M059J (cell line): ENCODE results near the gene ENTPD1. TPM values are rescaled to one million over a fixed set of nuclear protein-coding genes. Genes with fewer than 3 reads are reported as not detected.
"Not testable (repeated sequence)": the region's sequence is repeated elsewhere in the genome, so short reads cannot be mapped to it uniquely, and the experiment has no call there.

Source experiments
- DNase-seq: peaks from one replicate; pipeline ENCODE4 v3.0.0-alpha.2; 2012; ENCODE audit warnings: low read depth
- total RNA-seq: library from RNA; depleted of rRNA; stranded (reverse); fragments of >200 nt; shearing (Covaris generic); gene quantifications from 2 replicates; pipeline ENCODE4 v1.2.3, GENCODE V29; 2014; rRNA removed

Gene ENTPD1, protein sequence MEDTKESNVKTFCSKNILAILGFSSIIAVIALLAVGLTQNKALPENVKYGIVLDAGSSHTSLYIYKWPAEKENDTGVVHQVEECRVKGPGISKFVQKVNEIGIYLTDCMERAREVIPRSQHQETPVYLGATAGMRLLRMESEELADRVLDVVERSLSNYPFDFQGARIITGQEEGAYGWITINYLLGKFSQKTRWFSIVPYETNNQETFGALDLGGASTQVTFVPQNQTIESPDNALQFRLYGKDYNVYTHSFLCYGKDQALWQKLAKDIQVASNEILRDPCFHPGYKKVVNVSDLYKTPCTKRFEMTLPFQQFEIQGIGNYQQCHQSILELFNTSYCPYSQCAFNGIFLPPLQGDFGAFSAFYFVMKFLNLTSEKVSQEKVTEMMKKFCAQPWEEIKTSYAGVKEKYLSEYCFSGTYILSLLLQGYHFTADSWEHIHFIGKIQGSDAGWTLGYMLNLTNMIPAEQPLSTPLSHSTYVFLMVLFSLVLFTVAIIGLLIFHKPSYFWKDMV
- 0.02 TPM in 1 of 2 replicates, not detected in the other for total RNA-seq

DNA sequence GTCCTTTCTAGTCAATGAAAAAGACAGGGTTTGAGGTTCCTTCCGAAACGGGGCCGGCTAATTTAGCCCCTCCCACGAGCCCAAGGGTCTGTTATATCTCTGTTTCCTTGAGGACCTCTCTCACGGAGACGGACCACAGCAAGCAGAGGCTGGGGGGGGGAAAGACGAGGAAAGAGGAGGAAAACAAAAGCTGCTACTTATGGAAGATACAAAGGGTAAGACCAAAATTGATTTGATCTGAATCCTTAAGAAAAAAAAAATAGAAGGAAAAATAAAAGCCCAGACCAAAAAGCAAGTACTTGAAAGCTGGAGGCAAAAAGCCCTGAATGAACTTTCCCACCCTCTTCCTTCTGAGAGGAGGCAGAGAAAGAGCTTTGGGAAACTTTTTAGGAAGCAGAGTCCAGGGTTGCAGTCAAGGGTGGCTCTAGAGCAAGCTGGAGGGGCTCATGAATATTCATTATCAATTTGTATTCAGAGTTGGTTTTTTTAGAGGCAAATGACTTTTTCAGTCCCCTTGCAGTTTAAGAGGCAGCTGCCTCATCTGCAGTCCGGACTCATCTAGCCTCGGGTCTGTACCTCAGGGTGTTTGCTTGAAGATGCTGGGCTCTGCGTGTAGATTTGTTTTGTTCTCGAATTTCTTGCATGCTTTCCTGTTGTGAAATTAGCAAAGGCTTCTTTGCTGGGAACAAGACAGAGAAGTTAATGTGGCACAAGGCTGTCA is at the start of gene ENTPD1:
ENTPD1 (plus strand) TSS at position 123 of the 721 bp plus-strand sequence; CDS start at position 200, 77 bp downstream.
- DNase-seq = no peak

DNA sequence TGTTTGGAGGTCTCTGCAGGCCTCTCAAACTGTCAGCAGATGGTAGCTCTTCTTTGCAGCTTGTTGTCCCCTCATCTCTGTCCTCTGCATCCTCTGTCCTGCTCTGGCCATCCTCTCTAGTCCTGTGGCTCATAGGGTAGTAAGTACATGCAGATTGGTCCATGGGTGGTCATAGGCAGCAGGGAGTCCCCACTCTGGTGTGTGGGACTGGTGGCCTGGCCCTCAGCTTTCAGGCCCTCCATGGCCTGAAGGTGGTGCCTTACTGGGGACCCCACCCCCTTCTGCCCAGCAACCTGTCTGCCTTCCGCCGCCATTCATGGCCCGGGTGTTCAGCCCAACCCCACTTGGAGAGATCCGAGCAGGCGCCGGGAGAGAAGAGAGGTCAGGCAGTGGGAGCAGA is 49.4 kb upstream of the ENTPD1 start:
- no peak for DNase-seq

DNA sequence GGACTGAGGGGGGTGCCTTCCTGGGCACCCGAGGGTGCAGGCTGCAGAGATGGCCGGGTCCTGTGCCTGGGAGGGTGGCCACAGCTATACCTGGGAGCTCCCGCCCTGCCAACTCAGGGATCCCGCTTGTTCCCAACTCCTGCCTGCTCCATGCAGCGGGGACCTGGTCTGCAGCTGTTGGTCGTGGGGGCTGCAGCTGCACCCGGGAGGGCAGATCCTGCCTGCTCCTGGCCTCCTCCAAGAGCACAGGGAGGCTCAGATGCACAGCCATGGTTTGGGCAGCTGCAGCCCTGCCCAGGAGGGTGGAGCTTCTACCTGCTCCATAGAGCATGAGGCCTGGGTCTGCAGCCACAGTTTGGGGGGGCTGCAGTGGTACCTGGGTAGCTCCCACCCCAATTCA is 49.0 kb upstream of the ENTPD1 start:
- no peak for DNase-seq

DNA sequence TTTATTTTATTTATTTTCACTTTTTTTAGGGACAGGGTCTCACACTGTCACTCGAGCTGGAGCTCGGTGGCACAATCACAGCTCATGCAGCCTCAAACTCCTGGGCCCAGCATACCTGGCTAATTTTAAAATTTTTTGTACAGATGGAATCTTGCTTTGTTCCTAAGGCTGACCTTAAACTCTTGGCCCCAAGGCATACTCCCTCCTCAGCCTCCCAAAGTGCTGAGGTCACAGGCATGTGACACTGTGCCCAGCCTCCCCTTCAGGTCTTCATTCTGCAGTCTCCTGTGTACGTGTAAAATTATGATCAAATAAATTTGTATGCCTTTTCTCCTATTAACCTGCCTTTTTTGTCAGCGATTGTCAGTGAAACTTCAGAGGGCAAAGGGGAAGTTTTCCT is 44.5 kb upstream of the ENTPD1 start:
- DNase-seq = no peak

DNA sequence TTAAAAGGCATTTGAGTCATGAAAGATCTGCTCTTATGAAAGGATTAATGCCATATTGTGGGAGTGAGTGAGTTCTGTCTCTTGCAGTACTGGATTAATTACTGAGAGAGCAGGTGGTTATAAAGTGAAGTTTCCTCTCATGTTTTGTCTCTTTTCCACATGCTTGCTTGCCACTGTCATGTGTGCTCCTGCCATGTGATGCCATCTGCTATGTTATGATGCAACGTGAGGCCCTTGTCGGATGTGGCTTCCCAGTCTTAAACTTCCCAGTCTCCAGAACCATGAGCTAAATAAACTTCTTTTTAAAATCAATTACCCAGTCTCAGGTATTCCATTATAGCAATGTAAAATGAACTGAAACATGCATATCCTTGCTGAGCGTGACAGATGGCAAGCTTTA is 39.5 kb upstream of the ENTPD1 start:
- DNase-seq = no peak

DNA sequence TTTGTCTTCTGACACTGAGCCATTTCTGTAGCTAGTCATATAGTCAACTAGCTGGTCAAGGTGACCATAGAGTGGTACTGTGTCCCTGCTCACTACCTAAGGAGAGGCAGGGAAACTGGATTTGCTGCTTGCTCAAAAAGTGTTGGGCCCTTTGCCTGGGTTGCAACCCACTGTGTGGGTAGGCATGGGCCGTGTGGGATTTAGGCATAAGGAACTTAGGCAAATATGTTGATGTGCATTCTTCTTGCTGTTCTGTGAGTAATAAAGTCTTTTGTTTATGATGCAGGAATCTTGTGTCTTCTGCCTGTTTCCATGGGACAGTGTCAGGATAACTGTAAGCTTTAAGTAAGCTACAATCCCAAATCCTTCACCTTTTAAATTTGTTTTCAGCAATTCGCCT is 39.1 kb upstream of the ENTPD1 start:
- DNase-seq = no peak

DNA sequence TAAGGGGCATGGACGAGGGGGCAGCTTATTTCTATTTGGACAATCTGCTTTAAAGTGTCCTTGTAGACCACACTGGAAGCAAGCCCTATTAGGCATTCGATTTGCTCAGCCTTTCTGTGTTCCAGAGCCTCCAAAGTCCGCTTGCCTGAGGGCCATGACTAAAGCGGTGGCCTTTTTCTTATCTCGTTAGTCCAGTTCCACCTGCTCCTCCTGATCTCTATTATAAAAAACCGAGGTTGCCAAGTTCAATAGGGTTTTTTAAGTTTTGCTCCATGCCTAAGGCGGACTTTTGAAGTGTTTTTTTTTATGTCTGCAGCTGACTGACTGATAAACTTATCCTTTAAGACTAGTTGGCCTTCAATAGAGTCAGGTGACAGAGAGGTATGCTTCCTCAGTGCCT is 35.2 kb upstream of the ENTPD1 start:
- peak; percentile 30 for DNase-seq

DNA sequence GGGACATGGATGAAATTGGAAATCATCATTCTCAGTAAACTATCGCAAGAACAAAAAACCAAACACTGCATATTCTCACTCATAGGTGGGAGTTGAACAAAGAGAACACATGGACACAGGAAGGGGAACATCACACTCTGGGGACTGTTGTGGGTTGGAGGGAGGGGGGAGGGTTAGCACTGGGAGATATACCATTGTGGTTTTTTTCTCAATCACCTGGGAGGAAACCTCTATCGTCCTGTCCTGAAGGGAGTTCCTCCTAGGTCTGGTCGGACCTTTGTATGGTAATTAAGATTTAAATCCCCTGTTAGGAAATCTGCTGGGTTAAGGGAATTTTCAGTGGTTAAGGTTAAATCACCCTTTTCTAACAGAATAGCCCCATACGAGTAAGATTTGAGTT is 33.5 kb upstream of the ENTPD1 start:
- not testable (repeated sequence) for DNase-seq

DNA sequence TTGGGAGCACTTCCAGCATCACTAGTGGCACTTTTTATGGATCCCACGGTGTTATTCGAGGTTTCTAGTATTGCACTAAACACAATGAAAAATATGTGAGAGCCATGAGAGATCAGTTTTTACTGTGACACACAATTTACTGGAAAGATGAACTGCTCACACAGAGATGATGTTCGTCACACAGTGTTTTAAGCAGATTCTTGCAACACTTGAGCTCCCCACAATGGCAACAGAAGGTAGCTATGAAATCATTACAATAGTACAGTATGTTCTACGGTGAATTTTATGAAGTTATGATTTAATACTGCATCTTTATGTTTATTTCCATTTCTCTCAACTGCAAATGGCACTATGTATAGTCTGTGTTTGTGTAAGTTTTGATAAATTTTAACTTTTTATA is 27.4 kb upstream of the ENTPD1 start:
- DNase-seq = no peak

DNA sequence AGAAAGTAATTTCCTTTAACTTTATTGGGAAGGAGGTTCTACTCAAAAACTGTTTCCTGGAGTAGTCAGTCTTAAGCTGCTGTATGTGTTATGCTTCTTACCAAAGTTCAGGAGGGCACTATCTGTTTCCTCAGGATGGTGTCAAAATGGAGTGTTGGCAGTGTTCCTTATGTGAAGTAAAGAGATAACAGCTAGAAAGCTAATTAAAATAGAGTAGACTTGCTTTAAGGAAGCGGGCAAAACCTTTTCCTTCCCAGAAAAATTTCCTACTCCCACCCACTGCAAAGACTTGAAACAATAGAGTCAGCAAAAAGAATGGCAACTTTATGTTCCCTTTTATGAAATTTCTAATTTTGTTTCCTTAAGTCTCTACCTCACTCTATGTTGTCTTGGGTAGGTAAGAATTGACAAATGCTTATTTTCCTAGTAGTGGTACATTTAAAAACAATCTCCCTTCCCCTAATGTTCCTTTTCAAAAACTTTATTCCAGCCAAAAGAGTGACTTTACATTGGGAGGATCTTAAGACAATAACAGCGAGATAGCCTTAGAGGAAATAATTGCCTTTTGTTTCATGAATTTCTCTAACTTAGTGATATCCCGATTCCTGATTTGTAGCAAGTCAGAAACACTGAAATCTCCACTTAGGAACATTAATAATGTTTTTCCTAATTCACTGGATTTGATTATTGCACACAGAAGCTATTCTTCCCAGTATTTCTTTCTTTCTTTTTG is 26.5 kb upstream of the ENTPD1 start:
- no peak for DNase-seq

DNA sequence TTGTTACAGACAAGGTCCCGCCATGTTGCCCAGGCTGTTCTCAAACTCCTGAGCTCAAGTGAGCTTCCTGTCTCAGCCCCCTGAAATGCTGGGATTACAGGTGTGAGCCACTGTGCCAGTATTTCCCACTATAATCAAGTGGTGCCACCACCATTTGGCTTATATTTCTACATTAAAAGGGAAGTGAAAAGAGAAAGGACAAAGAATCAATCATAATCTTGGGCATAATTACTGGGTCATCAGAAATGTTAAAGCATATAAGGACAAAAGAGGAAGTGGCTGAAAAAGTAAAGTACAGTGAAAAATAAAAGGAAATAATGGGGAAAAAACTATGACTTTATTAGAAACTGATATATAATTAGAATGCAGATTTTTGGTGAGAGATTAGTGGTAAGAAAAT is 25.7 kb upstream of the ENTPD1 start:
- no peak for DNase-seq

DNA sequence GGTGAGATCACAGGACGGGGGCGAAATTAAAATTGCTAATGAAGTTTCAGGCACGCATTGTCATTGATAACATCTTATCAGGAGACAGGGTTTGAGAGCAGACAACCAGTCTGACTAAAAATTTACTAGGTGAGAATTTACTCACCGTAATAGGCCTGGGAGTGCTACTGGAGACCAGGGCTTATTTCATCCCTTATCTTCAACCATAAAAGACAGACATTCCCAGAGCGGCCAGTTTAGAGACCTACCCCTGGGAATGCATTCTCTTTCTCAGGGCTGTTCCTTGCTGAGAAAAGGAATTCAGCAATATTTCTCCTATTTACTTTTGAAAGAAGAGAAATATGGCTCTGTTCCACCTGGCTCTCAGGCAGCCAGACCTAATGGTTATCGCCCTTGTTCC is 23.1 kb upstream of the ENTPD1 start:
- not testable (repeated sequence) for DNase-seq

DNA sequence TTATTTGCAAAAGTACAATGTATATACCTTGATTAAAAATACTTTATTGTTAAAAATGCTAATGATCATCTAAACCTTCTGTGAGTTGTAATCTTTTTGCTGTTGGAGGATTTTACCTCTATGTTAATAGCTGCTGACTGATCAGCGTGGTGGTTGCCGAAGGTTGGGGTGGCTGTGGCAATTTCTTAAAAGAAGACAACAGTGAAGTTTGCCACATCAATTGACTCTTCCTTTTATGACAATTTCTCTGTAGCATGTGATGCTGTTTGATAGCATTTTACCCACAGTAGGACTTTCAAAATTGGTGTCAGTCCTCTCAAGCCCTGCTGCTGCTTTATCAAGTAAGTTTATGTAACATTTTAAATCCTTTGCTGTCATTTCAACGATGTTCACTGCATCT is 16.9 kb upstream of the ENTPD1 start:
- DNase-seq = no peak

DNA sequence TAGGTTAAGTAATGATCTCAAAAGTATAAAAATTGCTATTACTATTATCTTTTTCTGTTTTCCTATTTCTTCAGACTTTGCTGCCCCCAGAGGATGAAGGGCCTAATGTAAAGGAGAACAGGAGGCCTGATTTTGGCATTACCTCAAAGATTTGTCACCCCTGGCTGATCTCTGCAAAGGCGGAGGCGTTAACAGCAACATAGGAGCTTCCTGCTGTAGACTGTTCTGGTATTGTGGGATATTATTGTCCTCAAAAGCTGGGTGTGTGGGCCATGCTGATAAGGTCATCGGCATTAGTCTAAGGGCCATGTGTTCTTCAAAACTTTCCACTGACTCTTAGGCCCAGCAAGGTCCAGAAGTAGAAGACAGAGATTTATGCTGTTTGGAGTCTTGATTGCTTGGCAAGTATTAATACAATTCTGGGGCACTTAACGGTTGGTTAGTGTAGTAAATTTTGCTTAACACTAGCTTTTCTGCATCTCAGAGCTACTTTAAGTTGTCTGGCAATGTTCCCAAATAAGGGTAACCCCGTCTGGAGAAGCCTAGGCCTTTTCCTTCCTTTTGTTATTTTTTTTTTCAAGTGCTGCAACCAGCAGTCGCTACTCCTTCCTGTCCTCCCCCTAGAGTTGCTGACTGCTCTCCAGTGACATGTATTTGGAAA is 14.0 kb upstream of the ENTPD1 start:
- DNase-seq = no peak

DNA sequence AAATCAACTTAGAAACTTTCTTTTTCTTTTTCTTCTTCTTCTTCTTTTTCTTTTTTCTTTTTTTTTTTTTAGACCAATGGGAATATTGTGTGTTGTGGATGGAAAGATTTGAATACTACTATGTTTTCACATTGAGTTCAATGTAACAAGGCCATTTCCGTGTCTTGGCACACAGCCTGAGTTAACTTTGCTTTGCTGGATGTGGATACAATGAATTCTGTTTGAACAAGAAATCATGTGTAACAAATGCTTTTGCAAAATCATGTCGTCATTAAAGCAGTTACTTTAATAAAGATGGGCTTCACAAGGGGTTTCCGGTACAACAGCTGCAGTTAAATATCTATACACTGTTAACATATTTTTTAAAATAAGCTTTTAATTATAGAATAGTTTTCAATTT is 13.5 kb upstream of the ENTPD1 start:
- no peak for DNase-seq

DNA sequence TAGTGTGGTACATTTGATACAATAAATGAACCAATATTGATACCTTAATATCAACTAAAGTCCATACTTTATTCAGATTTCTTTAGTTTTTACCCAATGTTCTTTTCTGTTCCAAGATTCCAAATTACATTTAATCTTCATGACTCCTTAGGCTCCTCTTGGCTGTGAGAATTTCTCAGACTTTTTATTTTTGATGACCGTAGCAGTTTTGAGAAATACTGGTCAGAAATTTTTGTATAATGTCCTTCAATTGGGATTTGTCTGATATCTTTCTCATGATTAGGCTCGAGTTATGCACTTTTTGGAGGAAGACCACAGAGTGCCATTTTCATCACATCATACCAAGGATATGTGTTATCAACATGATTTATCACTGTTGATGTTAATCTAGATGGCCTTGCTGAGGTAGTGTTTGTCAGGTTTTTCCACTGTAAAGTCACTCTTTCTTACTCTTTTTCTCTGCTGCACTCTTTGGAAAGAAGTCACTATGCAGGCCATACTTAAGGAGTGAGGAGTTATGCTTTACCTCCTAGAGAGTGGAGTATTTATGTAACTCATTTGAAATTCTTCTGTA is 12.9 kb upstream of the ENTPD1 start:
- no peak for DNase-seq

DNA sequence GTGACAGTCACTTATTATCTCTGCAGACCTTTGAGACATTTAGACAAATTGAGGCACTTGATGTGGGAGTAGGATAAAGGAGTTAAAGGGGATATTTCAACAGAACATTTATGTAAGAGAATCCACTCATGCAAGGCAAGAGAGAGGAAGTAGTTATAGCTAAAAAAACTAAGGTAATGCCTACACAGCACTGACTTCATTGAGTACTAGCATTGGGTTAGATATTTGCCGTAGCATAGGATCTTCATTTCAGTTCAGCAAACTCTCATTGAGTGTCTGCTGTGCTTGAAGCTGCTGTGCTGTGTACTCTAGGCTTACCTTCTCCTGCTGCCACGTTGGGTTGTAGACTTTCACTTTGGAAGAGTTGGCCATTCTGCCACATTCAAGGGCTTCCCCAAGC is 10.5 kb upstream of the ENTPD1 start:
- no peak for DNase-seq

DNA sequence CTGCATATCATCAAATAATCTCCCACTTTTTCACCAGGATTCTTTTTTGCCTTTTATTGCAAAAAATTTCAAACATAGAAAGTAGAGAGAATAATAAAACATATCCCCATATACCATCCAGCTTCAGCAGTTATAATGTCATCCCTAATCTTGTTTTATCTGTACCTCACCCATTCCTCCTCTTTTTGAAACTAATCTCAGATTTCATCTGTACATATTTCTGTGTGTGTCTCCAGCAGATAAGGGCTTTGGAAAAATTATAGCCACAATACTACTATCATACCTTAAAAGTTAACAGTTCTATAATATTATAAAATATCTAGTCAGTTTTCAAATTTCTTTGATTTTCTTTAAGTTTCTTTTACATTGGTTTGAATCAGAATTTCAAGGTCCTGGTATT is 7.6 kb upstream of the ENTPD1 start:
- DNase-seq = no peak

DNA sequence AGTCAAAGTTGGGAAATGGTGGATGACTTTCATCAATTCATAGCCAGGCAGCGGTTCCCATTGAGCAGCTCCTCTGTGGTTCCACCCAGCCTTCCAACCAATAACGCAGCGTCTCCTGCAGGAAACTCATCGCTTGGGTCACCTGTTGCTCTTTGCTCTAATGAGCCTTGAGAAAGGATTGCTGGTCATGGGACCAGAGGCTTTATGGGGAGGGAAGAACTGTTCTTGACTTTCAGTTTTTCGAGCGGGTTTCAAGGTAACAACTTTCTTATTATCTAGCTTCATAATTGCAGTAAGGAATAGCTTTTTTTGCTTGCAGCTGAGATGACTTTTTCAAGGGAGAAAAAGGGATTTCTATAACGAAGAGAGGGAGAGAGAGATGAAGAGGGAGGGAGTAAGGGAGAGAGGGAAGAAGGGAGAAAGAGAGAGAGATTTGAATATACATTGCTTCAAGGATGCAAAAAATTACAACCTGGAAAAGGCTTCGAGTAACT is 405 bp upstream of the ENTPD1 start:
- peak; percentile 1 for DNase-seq

DNA sequence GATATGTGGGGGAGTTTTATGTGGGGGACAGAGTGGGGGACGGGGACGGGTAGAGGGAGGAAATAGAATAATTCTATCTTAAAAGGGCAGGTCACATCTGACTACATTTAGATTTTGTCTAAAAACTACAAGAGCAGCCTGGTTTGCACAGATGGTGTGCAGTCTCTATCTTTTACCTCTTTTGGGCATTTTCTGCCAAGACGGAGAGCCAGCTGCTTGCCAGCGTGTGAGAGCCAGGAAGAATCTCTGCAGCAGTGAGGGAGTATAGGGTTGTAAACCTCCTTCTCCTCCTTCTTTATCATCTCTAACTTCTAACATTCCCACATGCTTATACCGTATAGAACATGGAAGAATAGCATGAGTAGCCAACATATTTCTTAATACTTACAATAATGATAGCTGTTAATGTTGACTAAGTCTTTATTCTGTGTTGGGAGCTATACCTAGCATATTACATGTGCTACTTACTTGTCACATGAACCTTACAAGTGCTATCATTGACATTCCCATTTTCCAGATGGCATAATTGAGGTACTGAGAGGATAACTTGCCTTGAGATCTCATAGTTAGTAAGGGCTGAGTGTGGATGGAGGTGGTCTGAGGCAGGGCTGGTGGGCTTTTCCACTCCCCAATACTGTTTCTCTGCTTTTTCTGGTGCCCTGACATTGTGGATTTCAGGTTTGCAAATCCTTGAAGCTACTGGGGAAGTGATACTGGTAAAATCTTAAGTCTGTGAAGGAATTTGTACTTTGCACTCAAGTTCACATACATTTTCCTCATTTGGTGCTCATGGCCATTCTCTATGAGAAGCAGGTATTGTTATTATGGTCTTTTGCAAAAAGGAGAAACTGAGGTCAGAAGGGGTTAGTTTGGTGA is 1.1 kb downstream of the ENTPD1 start:
- DNase-seq = no peak
